Caco-2 (cell line): Measurements from ENCODE around the gene OR5AU1. TPM values are rescaled to one million over a fixed set of nuclear protein-coding genes. Genes with fewer than 3 reads are reported as not detected.

ENCODE experiments used
- BruUV-seq: library from RNA; stranded (reverse); fragments of 400-500 nt; replicated peaks from 2 replicates; lab custom pipeline; 2021; lab: Mats Ljungman, UMichigan
- CTCF ChIA-PET: fragments of 300-600 bp; sonication (Branson Sonifier 250); formaldehyde crosslinking; loops from one replicate; lab custom pipeline; 2022; ENCODE audit warnings: antibody characterized with exemption; lab: Charles Lee
- POLR2A ChIA-PET: fragments of 300-600 bp; sonication (Branson Sonifier 250); formaldehyde crosslinking; loops from one replicate; lab custom pipeline; 2022; ENCODE audit warnings: antibody characterized with exemption; lab: Charles Lee
- DNase-seq, 2 experiments: peaks; one replicate each; pipeline versions ENCODE4 v3.0.0 to v3.0.0-alpha.2; 2020 to 2022
- H3K27me3 ChIP-seq: replicated peaks from 2 replicates; pipeline ENCODE4 v1.6.0; 2011; ENCODE audit warnings: low read length; ENCODE audit not compliant: control insufficient read depth, insufficient read depth
- H3K36me3 ChIP-seq: 2 replicates; pipeline ENCODE4 v1.5.1; 2011; ENCODE audit warnings: low read length; ENCODE audit not compliant: control insufficient read depth, insufficient read depth
- H3K4me1 ChIP-seq: fragments of 250-450 bp; sonication (Bioruptor Pico); 2 replicates; pipeline ENCODE4 v1.5.1; 2020; ENCODE audit warnings: mild to moderate bottlenecking
- H3K4me3 ChIP-seq: 2 replicates; pipeline ENCODE4 v1.5.1; 2011; ENCODE audit warnings: low read depth, mild to moderate bottlenecking, control low read depth, low read length
- H3K9me3 ChIP-seq: fragments of 250-450 bp; sonication (Bioruptor Pico); 2 replicates; pipeline ENCODE4 v1.5.1; 2020; ENCODE audit warnings: mild to moderate bottlenecking, moderate library complexity
- H3K27ac Mint-ChIP-seq: one replicate; pipeline ENCODE4 v1.8.0; 2022; ENCODE audit warnings: mixed read lengths; ENCODE audit not compliant: unreplicated experiment
- H3K27me3 Mint-ChIP-seq: one replicate; pipeline ENCODE4 v1.8.0; 2022; ENCODE audit warnings: mixed read lengths; ENCODE audit not compliant: insufficient read depth, unreplicated experiment
- H3K36me3 Mint-ChIP-seq: one replicate; pipeline ENCODE4 v1.8.0; 2022; ENCODE audit warnings: mild to moderate bottlenecking, mixed read lengths; ENCODE audit not compliant: insufficient read depth, unreplicated experiment
- H3K4me1 Mint-ChIP-seq: one replicate; pipeline ENCODE4 v1.8.0; 2022; ENCODE audit warnings: low read depth, mixed read lengths; ENCODE audit not compliant: unreplicated experiment
- H3K4me3 Mint-ChIP-seq: one replicate; pipeline ENCODE4 v1.8.0; 2022; ENCODE audit warnings: mild to moderate bottlenecking, moderate library complexity, mixed read lengths; ENCODE audit not compliant: unreplicated experiment
- H3K9me3 Mint-ChIP-seq: one replicate; pipeline ENCODE4 v1.8.0; 2022; ENCODE audit warnings: mixed read lengths; ENCODE audit not compliant: unreplicated experiment
- CTCF ChIP-seq, 2 experiments: fragments of 200-600 bp in 1 of 2; IDR thresholded peaks; 1 replicate in 1 of 2; 2 replicates in 1 of 2; pipeline versions ENCODE4 v1.5.1 to v1.8.0; 2011 to 2022; ENCODE audit warnings: antibody characterized with exemption in 1 of 2, control low read depth in 1 of 2, inconsistent platforms in 1 of 2, low read depth in 1 of 2, low read length in 1 of 2, mild to moderate bottlenecking in 1 of 2, moderate library complexity in 1 of 2; ENCODE audit not compliant: insufficient read depth in 1 of 2, severe bottlenecking in 1 of 2, unreplicated experiment in 1 of 2
- intact Hi-C: fragments of 100-400 bp; cut with micrococcal nuclease; formaldehyde crosslinking; loops from one replicate; pipeline ENCODE4 v1.10.0; 2022; ENCODE audit not compliant: unreplicated experiment
- total RNA-seq: library from RNA; stranded (reverse); gene quantifications from 2 replicates; pipeline ENCODE4 v1.2.3, GENCODE V29; 2022

OR5AU1 gene
- total RNA-seq, 1 experiment from 2014 or later = not detected

- Histone ChIP-seq H3K27me3 (no peaks in the 10 kb centered on the region), H3K4me3 (no peak overlapping the region), H3K4me1 (no peaks in the 10 kb centered on the region), H3K36me3 (no peaks in the 10 kb centered on the region), H3K9me3 (no peaks in the 10 kb centered on the region)
- intact Hi-C loops = no loop called here
- CTCF ChIA-PET = no interaction called here
- BruUV-seq = no TSS peak
- no peaks in the 10 kb centered on the region for H3K36me3 Mint-ChIP-seq
- TF ChIP-seq CTCF (IDR thresholded peaks at IDR 0.05; ENCODE audit: insufficient read depth in 1 of 2, low read depth in 1 of 2, low read length in 1 of 2, severe bottlenecking in 1 of 2, unreplicated experiment in 1 of 2) = no peak
- peaks cover 3% of the 10 kb centered on the region for H3K27me3 Mint-ChIP-seq
- H3K4me1 Mint-ChIP-seq = no peaks in the 10 kb centered on the region
- no peak overlapping the region for H3K27ac Mint-ChIP-seq
- H3K4me3 Mint-ChIP-seq = no peak overlapping the region
- no peak for DNase-seq
- POLR2A ChIA-PET = no interaction called here
- no peaks in the 10 kb centered on the region for H3K9me3 Mint-ChIP-seq
Observed at GRCh38 chr14:21184254-21184653, 28.4 kb upstream of the OR5AU1 start.

GRCh38 chr14:21182166-21182565 lies 26.3 kb upstream of the OR5AU1 start:
- Histone ChIP-seq H3K9me3 (no peaks in the 10 kb centered on the region), H3K36me3 (no peaks in the 10 kb centered on the region), H3K4me3 (no peak overlapping the region), H3K27me3 (no peaks in the 10 kb centered on the region), H3K4me1 (no peaks in the 10 kb centered on the region)
- Mint-ChIP-seq H3K4me1 (no peaks in the 10 kb centered on the region), H3K9me3 (no peaks in the 10 kb centered on the region), H3K27ac (no peak overlapping the region), H3K27me3 (peaks cover 3% of the 10 kb centered on the region), H3K36me3 (no peaks in the 10 kb centered on the region), H3K4me3 (no peak overlapping the region)
- intact Hi-C loops = no loop called here
- ChIA-PET CTCF (no interaction called here), POLR2A (no interaction called here)
- no TSS peak for BruUV-seq
- no peak for TF ChIP-seq CTCF (IDR thresholded peaks at IDR 0.05; ENCODE audit: insufficient read depth in 1 of 2, low read depth in 1 of 2, low read length in 1 of 2, severe bottlenecking in 1 of 2, unreplicated experiment in 1 of 2)
- DNase-seq = no peak

- peaks cover 26% of the 10 kb centered on the region for H3K9me3 Mint-ChIP-seq
- H3K27me3 ChIP-seq = no peaks in the 10 kb centered on the region
- no peak overlapping the region for H3K27ac Mint-ChIP-seq
- no TSS peak for BruUV-seq
- CTCF ChIA-PET = no interaction called here
- DNase-seq = no peak
- intact Hi-C loops = no loop called here
- no peaks in the 10 kb centered on the region for H3K4me1 ChIP-seq
- no peaks in the 10 kb centered on the region for H3K9me3 ChIP-seq
- H3K4me1 Mint-ChIP-seq = no peaks in the 10 kb centered on the region
- peaks cover 9% of the 10 kb centered on the region for H3K27me3 Mint-ChIP-seq
- no peak overlapping the region for H3K4me3 Mint-ChIP-seq
- POLR2A ChIA-PET = no interaction called here
- no peaks in the 10 kb centered on the region for H3K36me3 ChIP-seq
- TF ChIP-seq CTCF (IDR thresholded peaks at IDR 0.05; ENCODE audit: insufficient read depth in 1 of 2, low read depth in 1 of 2, low read length in 1 of 2, severe bottlenecking in 1 of 2, unreplicated experiment in 1 of 2) = no peak
- no peaks in the 10 kb centered on the region for H3K36me3 Mint-ChIP-seq
- H3K4me3 ChIP-seq = no peak overlapping the region
Observed at GRCh38 chr14:21171128-21171527, 15.3 kb upstream of the OR5AU1 start.
